ENCODE results near the gene CBL.

CBL gene

GRCh38 chr11:119320776-119321524 lies 114.8 kb downstream of the CBL start:
- TF ChIP-seq TAF1 (IDR thresholded peaks at IDR 0.05; ENCODE audit: low read depth), result peak; percentile 67; the same call in 1 of the 2 replicates
- no peak for TF ChIP-seq FOXM1 (IDR thresholded peaks at IDR 0.05; ENCODE audit: borderline replicate concordance, low read depth)
- no peak; the same call in 1 of the 2 replicates for TF ChIP-seq TCF12 (IDR thresholded peaks at IDR 0.05; ENCODE audit: low read depth)
- no peak for TF ChIP-seq REST (IDR thresholded peaks at IDR 0.05; ENCODE audit: low read depth)
- TF ChIP-seq CEBPB (IDR thresholded peaks at IDR 0.05), result no peak
- TF ChIP-seq ZBTB7A (IDR thresholded peaks at IDR 0.05; ENCODE audit: low read depth), result peak; percentile 12; the same call in 1 of the 2 replicates
- no peak for TF ChIP-seq RAD21 (IDR thresholded peaks at IDR 0.05; ENCODE audit: low read depth)
- TF ChIP-seq NFIC (IDR thresholded peaks at IDR 0.05), result no peak
- TF ChIP-seq CREB1 (IDR thresholded peaks at IDR 0.05; ENCODE audit: low read depth), result no peak

- TF ChIP-seq FOXM1 (IDR thresholded peaks at IDR 0.05; ENCODE audit: borderline replicate concordance, low read depth), result no peak
- TF ChIP-seq RAD21 (IDR thresholded peaks at IDR 0.05; ENCODE audit: low read depth), result no peak
- TF ChIP-seq NFIC (IDR thresholded peaks at IDR 0.05), result no peak
- TF ChIP-seq YY1 (IDR thresholded peaks at IDR 0.05; ENCODE audit: low read depth), result no peak
- TF ChIP-seq ZBTB7A (IDR thresholded peaks at IDR 0.05; ENCODE audit: low read depth), result no peak
- TF ChIP-seq TCF12 (IDR thresholded peaks at IDR 0.05; ENCODE audit: low read depth), result no peak
- TF ChIP-seq REST (IDR thresholded peaks at IDR 0.05; ENCODE audit: low read depth), result no peak
- no peak for TF ChIP-seq TEAD4 (IDR thresholded peaks at IDR 0.05)
- TF ChIP-seq MAX (IDR thresholded peaks at IDR 0.05), result no peak
- TF ChIP-seq EGR1 (IDR thresholded peaks at IDR 0.05), result no peak
- no peak for TF ChIP-seq EP300 (IDR thresholded peaks at IDR 0.05; ENCODE audit: borderline replicate concordance)
- no peak for TF ChIP-seq TAF1 (IDR thresholded peaks at IDR 0.05; ENCODE audit: low read depth)
- no peak for TF ChIP-seq CEBPB (IDR thresholded peaks at IDR 0.05)
- no peak for TF ChIP-seq CREB1 (IDR thresholded peaks at IDR 0.05; ENCODE audit: low read depth)
- no peak for TF ChIP-seq USF1 (IDR thresholded peaks at IDR 0.05)
Measured at GRCh38 chr11:119322360-119322739, 116.2 kb downstream of the CBL start.

- TF ChIP-seq EP300 (IDR thresholded peaks at IDR 0.05; ENCODE audit: borderline replicate concordance) (no peak), CEBPB (IDR thresholded peaks at IDR 0.05) (no peak), RAD21 (IDR thresholded peaks at IDR 0.05; ENCODE audit: low read depth) (no peak)
Measured at GRCh38 chr11:119322921-119323531, 116.9 kb downstream of the CBL start.

GRCh38 chr11:119323532-119324033 lies 117.4 kb downstream of the CBL start:
- TF ChIP-seq TEAD4 (IDR thresholded peaks at IDR 0.05) (no peak; the same call in 1 of the 2 replicates), CREB1 (IDR thresholded peaks at IDR 0.05; ENCODE audit: low read depth) (no peak), TAF1 (IDR thresholded peaks at IDR 0.05; ENCODE audit: low read depth) (no peak), NFIC (IDR thresholded peaks at IDR 0.05) (no peak), EP300 (IDR thresholded peaks at IDR 0.05; ENCODE audit: borderline replicate concordance) (no peak), EGR1 (IDR thresholded peaks at IDR 0.05) (no peak), RAD21 (IDR thresholded peaks at IDR 0.05; ENCODE audit: low read depth) (peak; percentile 70)

- no peak for TF ChIP-seq RAD21 (IDR thresholded peaks at IDR 0.05; ENCODE audit: low read depth)
- TF ChIP-seq EGR1 (IDR thresholded peaks at IDR 0.05), result no peak
- no peak for TF ChIP-seq CEBPB (IDR thresholded peaks at IDR 0.05)
- TF ChIP-seq MAX (IDR thresholded peaks at IDR 0.05), result no peak
- TF ChIP-seq TAF1 (IDR thresholded peaks at IDR 0.05; ENCODE audit: low read depth), result no peak
- TF ChIP-seq EP300 (IDR thresholded peaks at IDR 0.05; ENCODE audit: borderline replicate concordance), result no peak
- no peak for TF ChIP-seq YY1 (IDR thresholded peaks at IDR 0.05; ENCODE audit: low read depth)
- no peak for TF ChIP-seq TCF12 (IDR thresholded peaks at IDR 0.05; ENCODE audit: low read depth)
- TF ChIP-seq TEAD4 (IDR thresholded peaks at IDR 0.05), result no peak
- TF ChIP-seq USF1 (IDR thresholded peaks at IDR 0.05), result no peak
- TF ChIP-seq REST (IDR thresholded peaks at IDR 0.05; ENCODE audit: low read depth), result no peak
- TF ChIP-seq CREB1 (IDR thresholded peaks at IDR 0.05; ENCODE audit: low read depth), result no peak
Measured at GRCh38 chr11:119324189-119324588, 118.0 kb downstream of the CBL start.

Measured in Ishikawa (cell line).